Gastroesophageal sphincter (tissue), 4 donors: ENCODE measurements around the gene ERC1. TPM values are rescaled to one million over a fixed set of nuclear protein-coding genes. Genes with fewer than 3 reads are reported as not detected.

Source experiments
- ATAC-seq: fragments of 150-250 bp; one replicate; pipeline ENCODE4 v1.9.1; 2016; ENCODE audit warnings: mild to moderate bottlenecking, moderate library complexity
- H3K27ac ChIP-seq, 4 donors: fragments of 200-600 bp; sonication (generic) in 3 of 4; 1 replicate in 3 of 4; 2 replicates in 1 of 4; pipeline ENCODE4 v1.5.1; 2016 to 2019
- H3K27me3 ChIP-seq: fragments of 200-600 bp; sonication (generic); one replicate; pipeline ENCODE4 v1.5.1; 2019
- H3K36me3 ChIP-seq, 2 donors: fragments of 200-600 bp; sonication (generic); one replicate each; pipeline ENCODE4 v1.5.1; 2019; ENCODE audit warnings: control low read depth in 1 of 2
- H3K4me1 ChIP-seq, 3 donors: fragments of 200-600 bp; sonication (generic); 1 replicate in 2 of 3; 2 replicates in 1 of 3; pipeline ENCODE4 v1.5.1; 2016 to 2019; ENCODE audit warnings: control low read depth in 2 of 3
- H3K4me3 ChIP-seq, 2 donors: fragments of 200-600 bp; sonication (generic); one replicate each; pipeline ENCODE4 v1.5.1; 2019; ENCODE audit warnings: mild to moderate bottlenecking in 1 of 2, moderate library complexity in 1 of 2
- H3K9me3 ChIP-seq, 3 donors: fragments of 200-600 bp; sonication (generic); one replicate each; pipeline ENCODE4 v1.5.1; 2017 to 2019; ENCODE audit warnings: control low read depth in 2 of 3
- CTCF ChIP-seq, 4 experiments: fragments of 200-600 bp in 2 of 4; fragments of 450-650 bp in 2 of 4; sonication (generic) in 1 of 4; IDR thresholded peaks; one replicate each; pipeline ENCODE4 v1.5.1; 2017 to 2019; ENCODE audit warnings: antibody characterized with exemption in 4 of 4, mild to moderate bottlenecking in 2 of 4, moderate library complexity in 2 of 4
- EP300 ChIP-seq: sonication (generic); formaldehyde crosslinking; IDR thresholded peaks from one replicate; pipeline ENCODE4 v1.6.1; 2017; ENCODE audit warnings: antibody characterized with exemption, mild to moderate bottlenecking
- POLR2A ChIP-seq, 2 donors: fragments of 450-650 bp; IDR thresholded peaks; one replicate each; pipeline ENCODE4 v1.6.1; 2017; ENCODE audit warnings: antibody characterized with exemption in 2 of 2, mild to moderate bottlenecking in 2 of 2, moderate library complexity in 1 of 2
- POLR2AphosphoS5 ChIP-seq: sonication (generic); formaldehyde crosslinking; IDR thresholded peaks from one replicate; pipeline ENCODE4 v1.6.1; 2017; ENCODE audit warnings: antibody characterized with exemption
- WGBS, 2 donors: methylation state at CpG; one replicate each; pipeline ENCODE4 v1.1.5; 2018; ENCODE audit warnings: low coverage in 1 of 2; 5-methylcytosine and 5-hydroxymethylcytosine counted together
- total RNA-seq, 4 donors: library from RNA; depleted of rRNA; stranded (reverse); fragments of >200 nt; gene quantifications; one replicate each; pipeline ENCODE4 v1.1.0, GENCODE V29; 2016

ERC1 gene
- total RNA-seq, 4 donors from 2014 or later = 38.3 to 80.2 (median 58.4) TPM

GRCh38 chr12:969821-970220, 21.2 kb upstream of the ERC1 start:
- H3K36me3 ChIP-seq = peaks cover 0 to 4% of the 10 kb centered on the region in 2 donors
- H3K4me1 ChIP-seq = no peaks in the 10 kb centered on the region
- H3K9me3 ChIP-seq = no peaks in the 10 kb centered on the region
- WGBS, 2 donors = 66 to 87% methylated on average over 4 to 5 of the region's 8 CpGs
- no peak overlapping the region for H3K4me3 ChIP-seq
- ATAC-seq = no peak
- no peak for TF ChIP-seq POLR2AphosphoS5
- no peaks in the 10 kb centered on the region for H3K27me3 ChIP-seq
- no peak overlapping the region for H3K27ac ChIP-seq

- no peak overlapping the region for H3K27ac ChIP-seq
- 83 to 95% methylated on average over 4 of the region's 4 CpGs for WGBS, 2 donors
- H3K4me1 ChIP-seq = no peaks in the 10 kb centered on the region
- TF ChIP-seq CTCF (IDR thresholded peaks at IDR 0.05) (no peak), POLR2AphosphoS5 (no peak), POLR2A (IDR thresholded peaks at IDR 0.05) (no peak), EP300 (no peak)
- no peaks in the 10 kb centered on the region for H3K9me3 ChIP-seq
- no peak overlapping the region for H3K4me3 ChIP-seq
- peaks cover 0 to 12% of the 10 kb centered on the region in 2 donors for H3K36me3 ChIP-seq
- no peak for ATAC-seq
- no peaks in the 10 kb centered on the region for H3K27me3 ChIP-seq
These were observed 19.0 kb upstream of the ERC1 start for GRCh38 chr12:971991-972390.

- H3K9me3 ChIP-seq = no peaks in the 10 kb centered on the region
- no peak overlapping the region for H3K4me3 ChIP-seq
- no peaks in the 10 kb centered on the region for H3K27me3 ChIP-seq
- ATAC-seq = no peak
- H3K36me3 ChIP-seq = peaks cover 0 to 12% of the 10 kb centered on the region in 2 donors
- TF ChIP-seq CTCF (IDR thresholded peaks at IDR 0.05) (no peak), EP300 (no peak), POLR2A (IDR thresholded peaks at IDR 0.05) (no peak), POLR2AphosphoS5 (no peak)
- 84 to 89% methylated on average over 4 of the region's 4 CpGs for WGBS, 2 donors
- no peak overlapping the region for H3K27ac ChIP-seq
- H3K4me1 ChIP-seq = no peaks in the 10 kb centered on the region
These were observed 16.7 kb upstream of the ERC1 start for GRCh38 chr12:974271-974862.

GRCh38 chr12:976644-977043, 14.4 kb upstream of the ERC1 start:
- TF ChIP-seq CTCF (IDR thresholded peaks at IDR 0.05) (no peak), EP300 (no peak), POLR2AphosphoS5 (no peak), POLR2A (IDR thresholded peaks at IDR 0.05) (no peak)
- 66 to 88% methylated on average over 2 to 6 of the region's 6 CpGs for WGBS, 2 donors

GRCh38 chr12:977156-977555, 13.9 kb upstream of the ERC1 start:
- TF ChIP-seq EP300 = no peak
- no peak for TF ChIP-seq POLR2A (IDR thresholded peaks at IDR 0.05)
- 89 to 90% methylated on average over 4 of the region's 4 CpGs for WGBS, 2 donors

More at GRCh38 chr12:976644-977043, 14.4 kb upstream of the ERC1 start:
- Histone ChIP-seq H3K27me3 (no peaks in the 10 kb centered on the region), H3K9me3 (no peaks in the 10 kb centered on the region), H3K4me1 (no peaks in the 10 kb centered on the region), H3K27ac (no peak overlapping the region), H3K36me3 (peaks cover 0 to 12% of the 10 kb centered on the region in 2 donors), H3K4me3 (no peak overlapping the region)
- no peak for ATAC-seq

GRCh38 chr12:979349-979748, 11.7 kb upstream of the ERC1 start:
- no peaks in the 10 kb centered on the region for H3K4me1 ChIP-seq
- TF ChIP-seq POLR2A (IDR thresholded peaks at IDR 0.05) (no peak), CTCF (IDR thresholded peaks at IDR 0.05) (no peak), POLR2AphosphoS5 (no peak), EP300 (no peak)
- no peak overlapping the region for H3K4me3 ChIP-seq
- H3K27ac ChIP-seq = no peak overlapping the region
- no peaks in the 10 kb centered on the region for H3K9me3 ChIP-seq
- H3K36me3 ChIP-seq = peaks cover 0 to 8% of the 10 kb centered on the region in 2 donors
- no peaks in the 10 kb centered on the region for H3K27me3 ChIP-seq
- WGBS, 2 donors = 57 to 68% methylated on average over 2 to 3 of the region's 5 CpGs
- ATAC-seq = no peak

More at GRCh38 chr12:977156-977555, 13.9 kb upstream of the ERC1 start:
- H3K36me3 ChIP-seq = peaks cover 0 to 12% of the 10 kb centered on the region in 2 donors
- H3K27ac ChIP-seq = no peak overlapping the region
- no peaks in the 10 kb centered on the region for H3K27me3 ChIP-seq
- H3K9me3 ChIP-seq = no peaks in the 10 kb centered on the region
- H3K4me1 ChIP-seq = no peaks in the 10 kb centered on the region
- ATAC-seq = no peak
- no peak overlapping the region for H3K4me3 ChIP-seq
